Measurements from ENCODE around the gene C3orf33. TPM values are rescaled to one million over a fixed set of nuclear protein-coding genes. Genes with fewer than 3 reads are reported as not detected.

Gene C3orf33
- total and polyA plus RNA-seq, 2 donors (not counting 1 experiment from before 2014, with no cell fraction given) = 0.88 to 1.7 TPM

DNA sequence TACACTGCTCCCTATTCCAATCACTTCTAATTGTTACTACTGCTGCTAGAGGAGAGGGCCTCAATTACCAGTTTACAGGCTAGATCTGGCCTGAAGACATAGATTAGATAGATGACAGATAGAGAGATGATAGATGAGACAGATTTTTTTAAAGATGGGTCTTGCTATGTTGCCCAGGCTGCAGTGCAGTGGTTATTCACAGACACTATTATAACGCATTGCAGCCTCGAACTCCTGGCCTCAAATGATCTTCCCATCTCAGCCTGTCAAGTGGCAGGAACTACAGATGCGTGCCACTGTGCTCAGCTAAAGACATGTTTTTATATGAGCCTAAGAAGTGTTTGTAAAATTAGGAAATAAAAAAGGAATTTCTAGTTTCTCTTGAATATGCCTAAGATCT is 41.9 kb upstream of the C3orf33 start:
- H3K4me1 ChIP-seq (ENCODE audit: control insufficient read depth in 2 of 2, insufficient read depth in 2 of 2, low read length in 2 of 2) = peaks cover 21 to 22% of the 10 kb centered on the region in 2 donors
- no peak overlapping the region for H2AFZ ChIP-seq (ENCODE audit: insufficient read depth, low read depth, low read length, poor library complexity, severe bottlenecking)
- H3K36me3 ChIP-seq (replicated peaks in 1 of 2; ENCODE audit: control extremely low read depth in 1 of 2, control insufficient read depth in 1 of 2, extremely low read depth in 1 of 2, insufficient read depth in 2 of 2, low read length in 1 of 2) = peaks cover 0 to 3% of the 10 kb centered on the region in 2 experiments
- ChIA-PET POLR2A (no interaction called here), CTCF (no interaction called here)
- Mint-ChIP-seq H3K4me1 (peaks cover 51% of the 10 kb centered on the region), H3K27ac (no peak overlapping the region), H3K27me3 (no peaks in the 10 kb centered on the region), H3K9me3 (ENCODE audit: insufficient read depth) (no peaks in the 10 kb centered on the region), H3K4me3 (no peak overlapping the region)
- peaks cover 21% of the 10 kb centered on the region for H4K20me1 ChIP-seq (ENCODE audit: control insufficient read depth, insufficient read depth, low read length, poor library complexity, severe bottlenecking)
- H3K4me3 ChIP-seq (ENCODE audit: control extremely low read depth in 1 of 5, extremely low read depth in 1 of 5, insufficient read depth in 1 of 5, low read depth in 2 of 5, low read length in 4 of 5) = no peak overlapping the region
- 100% methylated on average over 1 of the region's 3 CpGs for WGBS (ENCODE audit: insufficient coverage)
- peaks cover 68% of the 10 kb centered on the region for H3K79me2 ChIP-seq (ENCODE audit: control insufficient read depth, insufficient read depth, low read length)
- intact Hi-C loops (cut with micrococcal nuclease) = no loop called here
- TF ChIP-seq, protein P1, sequence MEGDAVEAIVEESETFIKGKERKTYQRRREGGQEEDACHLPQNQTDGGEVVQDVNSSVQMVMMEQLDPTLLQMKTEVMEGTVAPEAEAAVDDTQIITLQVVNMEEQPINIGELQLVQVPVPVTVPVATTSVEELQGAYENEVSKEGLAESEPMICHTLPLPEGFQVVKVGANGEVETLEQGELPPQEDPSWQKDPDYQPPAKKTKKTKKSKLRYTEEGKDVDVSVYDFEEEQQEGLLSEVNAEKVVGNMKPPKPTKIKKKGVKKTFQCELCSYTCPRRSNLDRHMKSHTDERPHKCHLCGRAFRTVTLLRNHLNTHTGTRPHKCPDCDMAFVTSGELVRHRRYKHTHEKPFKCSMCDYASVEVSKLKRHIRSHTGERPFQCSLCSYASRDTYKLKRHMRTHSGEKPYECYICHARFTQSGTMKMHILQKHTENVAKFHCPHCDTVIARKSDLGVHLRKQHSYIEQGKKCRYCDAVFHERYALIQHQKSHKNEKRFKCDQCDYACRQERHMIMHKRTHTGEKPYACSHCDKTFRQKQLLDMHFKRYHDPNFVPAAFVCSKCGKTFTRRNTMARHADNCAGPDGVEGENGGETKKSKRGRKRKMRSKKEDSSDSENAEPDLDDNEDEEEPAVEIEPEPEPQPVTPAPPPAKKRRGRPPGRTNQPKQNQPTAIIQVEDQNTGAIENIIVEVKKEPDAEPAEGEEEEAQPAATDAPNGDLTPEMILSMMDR (IDR thresholded peaks at IDR 0.05) = no peak
- TF ChIP-seq EZH2 (IDR thresholded peaks at IDR 0.05; ENCODE audit: borderline replicate concordance, insufficient read depth, low read depth, low read length, poor library complexity, severe bottlenecking) = no peak
- no peaks in the 10 kb centered on the region for H3K9me3 ChIP-seq (ENCODE audit: control extremely low read depth in 1 of 3, control insufficient read depth in 2 of 3, insufficient read depth in 1 of 3, low read length in 2 of 3)
- no peak for ATAC-seq (ENCODE audit: low read depth)
- no peak for DNase-seq
- H3K9ac ChIP-seq (ENCODE audit: low read length) = no peak overlapping the region
- no peaks in the 10 kb centered on the region for H3K27me3 ChIP-seq (replicated peaks in 1 of 4; ENCODE audit: control extremely low read depth in 1 of 4, control insufficient read depth in 3 of 4, insufficient read depth in 4 of 4, low read length in 3 of 4)
- H3K4me2 ChIP-seq (replicated peaks; ENCODE audit: low read depth, low read length, poor library complexity, severe bottlenecking) = no peak overlapping the region
- no peak overlapping the region for H3K27ac ChIP-seq (ENCODE audit: low read length in 2 of 2)

DNA sequence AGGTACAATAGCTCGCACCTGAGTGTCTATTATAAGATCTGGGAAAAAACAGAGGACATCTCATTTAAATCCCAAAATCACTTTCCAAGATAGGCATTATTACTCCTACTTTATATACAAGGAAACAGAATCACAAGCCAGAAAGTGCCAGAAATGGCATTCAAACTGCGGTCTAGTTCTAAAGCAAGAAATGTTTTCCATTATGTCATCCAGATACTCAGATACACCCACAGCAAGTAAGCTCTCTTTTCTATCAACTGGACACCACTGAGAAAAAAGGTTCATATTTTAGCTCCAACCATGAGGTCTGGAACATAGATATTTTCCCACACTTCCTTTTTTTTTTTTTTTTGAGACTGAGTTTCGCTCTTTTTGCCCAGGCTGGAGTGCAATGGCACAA is 40.0 kb upstream of the C3orf33 start:
- CTCF ChIA-PET = interaction anchor here (0.7 kb wide), 1 partner anchor 32 kb away, joined by 3 read pairs; no protein-coding TSS in a partner anchor
- TF ChIP-seq EZH2 (IDR thresholded peaks at IDR 0.05; ENCODE audit: borderline replicate concordance, insufficient read depth, low read depth, low read length, poor library complexity, severe bottlenecking) = no peak
- TF ChIP-seq, protein P1 (IDR thresholded peaks at IDR 0.05) = no peak

More for the DNA sequence above, 40.0 kb upstream of the C3orf33 start:
- Histone ChIP-seq H3K4me3 (ENCODE audit: control extremely low read depth in 1 of 5, extremely low read depth in 1 of 5, insufficient read depth in 1 of 5, low read depth in 2 of 5, low read length in 4 of 5) (no peak overlapping the region), H3K9me3 (ENCODE audit: control extremely low read depth in 1 of 3, control insufficient read depth in 2 of 3, insufficient read depth in 1 of 3, low read length in 2 of 3) (no peaks in the 10 kb centered on the region), H4K20me1 (ENCODE audit: control insufficient read depth, insufficient read depth, low read length, poor library complexity, severe bottlenecking) (peaks cover 21% of the 10 kb centered on the region), H3K79me2 (ENCODE audit: control insufficient read depth, insufficient read depth, low read length) (peaks cover 53% of the 10 kb centered on the region), H3K27me3 (replicated peaks in 1 of 4; ENCODE audit: control extremely low read depth in 1 of 4, control insufficient read depth in 3 of 4, insufficient read depth in 4 of 4, low read length in 3 of 4) (no peaks in the 10 kb centered on the region), H3K9ac (ENCODE audit: low read length) (no peak overlapping the region), H3K4me1 (ENCODE audit: control insufficient read depth in 2 of 2, insufficient read depth in 2 of 2, low read length in 2 of 2) (peaks cover 3 to 6% of the 10 kb centered on the region in 2 donors), H3K4me2 (replicated peaks; ENCODE audit: low read depth, low read length, poor library complexity, severe bottlenecking) (no peak overlapping the region), H2AFZ (ENCODE audit: insufficient read depth, low read depth, low read length, poor library complexity, severe bottlenecking) (no peak overlapping the region), H3K27ac (ENCODE audit: low read length in 2 of 2) (no peak overlapping the region), H3K36me3 (replicated peaks in 1 of 2; ENCODE audit: control extremely low read depth in 1 of 2, control insufficient read depth in 1 of 2, extremely low read depth in 1 of 2, insufficient read depth in 2 of 2, low read length in 1 of 2) (peaks cover 0 to 3% of the 10 kb centered on the region in 2 experiments)
- POLR2A ChIA-PET = no interaction called here
- Mint-ChIP-seq H3K4me1 (peaks cover 36% of the 10 kb centered on the region), H3K27me3 (no peaks in the 10 kb centered on the region), H3K4me3 (no peak overlapping the region), H3K27ac (no peak overlapping the region), H3K9me3 (ENCODE audit: insufficient read depth) (no peaks in the 10 kb centered on the region)
- intact Hi-C loops (cut with micrococcal nuclease) = no loop called here
- 92% methylated on average over 1 of the region's 3 CpGs for WGBS (ENCODE audit: insufficient coverage)
- DNase-seq (no peak), ATAC-seq (ENCODE audit: low read depth) (no peak)

All from B cell (primary cell).